ENCODE results near the gene PDE9A.
"Not testable (repeated sequence)": the region's sequence is repeated elsewhere in the genome, so short reads cannot be mapped to it uniquely, and the experiment has no call there.

The PDE9A gene

DNA sequence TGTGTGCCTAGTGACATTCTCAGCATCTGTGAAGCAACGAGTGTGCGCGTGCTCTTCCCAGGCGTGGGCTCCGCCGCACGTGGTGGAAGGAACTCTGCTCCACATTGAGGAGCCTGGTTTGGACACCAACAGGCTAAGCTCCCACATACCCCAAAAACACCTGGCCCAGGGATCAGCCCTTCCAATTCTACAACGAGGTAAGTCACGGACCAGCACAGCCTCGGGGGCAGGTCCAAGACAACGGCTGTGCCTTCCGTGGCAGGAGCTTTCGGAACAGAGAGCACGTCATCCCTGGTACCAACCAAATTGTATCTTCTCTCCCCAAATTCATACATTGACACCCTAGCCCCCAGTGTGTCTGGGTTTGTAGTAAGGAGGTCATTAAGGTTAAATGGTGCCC lies 27.2 kb upstream of the PDE9A start:
- DNase-seq: no peak

DNA sequence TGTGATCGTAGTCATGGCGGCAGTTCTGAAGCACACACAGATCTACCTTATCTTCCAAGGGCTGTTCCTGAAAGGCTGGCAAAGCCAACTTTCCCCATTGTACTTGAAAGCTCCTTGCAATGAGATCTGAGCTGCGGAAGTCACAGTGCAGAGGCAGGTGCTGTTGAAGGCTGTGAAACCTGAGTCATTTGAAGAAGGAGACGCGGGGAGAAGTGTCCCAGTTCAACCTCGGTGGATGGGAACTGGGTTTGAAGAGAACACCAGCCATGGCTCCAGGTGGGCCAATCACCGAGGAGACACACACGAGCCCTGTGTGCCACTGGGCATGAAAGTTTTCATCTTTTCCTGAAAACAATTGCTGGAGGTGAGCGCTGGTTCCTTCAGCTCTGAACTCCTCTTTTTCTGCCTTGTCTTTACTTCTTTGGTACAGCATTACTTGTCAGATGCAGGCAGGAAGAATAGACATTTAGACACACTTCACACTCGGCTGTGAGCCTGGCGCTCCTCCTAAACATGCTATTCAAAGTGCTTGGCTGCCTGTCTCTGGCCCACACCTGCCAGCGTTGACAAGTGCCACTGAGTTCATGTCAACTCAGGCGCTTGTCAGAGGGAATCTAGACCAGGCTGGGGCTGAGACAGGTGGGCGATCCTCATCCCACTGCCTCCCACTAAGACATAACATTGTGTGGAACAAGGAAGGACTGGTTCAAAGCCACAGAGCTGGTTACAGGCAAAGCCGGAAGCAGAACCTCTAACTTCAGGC lies 25.7 kb upstream of the PDE9A start:
- DNase-seq: no peak

DNA sequence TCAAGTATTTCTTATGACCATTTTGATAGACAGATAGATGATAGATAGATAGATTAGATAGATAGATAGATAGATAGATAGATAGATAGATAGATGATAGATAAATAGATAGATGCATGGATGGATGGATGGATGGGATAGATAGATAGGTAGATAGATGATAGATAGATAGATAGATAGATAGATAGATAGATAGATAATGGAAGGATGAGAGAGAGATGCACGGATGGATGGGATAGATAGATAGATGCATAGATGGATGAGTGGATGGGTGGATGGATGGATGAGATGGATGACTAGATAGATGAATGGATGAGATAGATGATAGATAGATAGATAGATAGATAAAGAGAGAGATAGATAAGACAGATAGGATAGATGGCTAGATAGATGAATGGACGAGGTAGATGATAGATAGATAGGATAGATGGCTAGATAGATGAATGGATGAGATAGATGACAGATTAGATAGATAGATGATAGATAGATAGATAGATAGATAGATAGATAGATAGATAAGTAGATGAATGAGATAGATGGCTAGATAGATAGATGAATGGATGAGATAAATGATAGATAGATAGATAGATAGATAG lies 24.9 kb upstream of the PDE9A start:
- DNase-seq: not testable (repeated sequence)

DNA sequence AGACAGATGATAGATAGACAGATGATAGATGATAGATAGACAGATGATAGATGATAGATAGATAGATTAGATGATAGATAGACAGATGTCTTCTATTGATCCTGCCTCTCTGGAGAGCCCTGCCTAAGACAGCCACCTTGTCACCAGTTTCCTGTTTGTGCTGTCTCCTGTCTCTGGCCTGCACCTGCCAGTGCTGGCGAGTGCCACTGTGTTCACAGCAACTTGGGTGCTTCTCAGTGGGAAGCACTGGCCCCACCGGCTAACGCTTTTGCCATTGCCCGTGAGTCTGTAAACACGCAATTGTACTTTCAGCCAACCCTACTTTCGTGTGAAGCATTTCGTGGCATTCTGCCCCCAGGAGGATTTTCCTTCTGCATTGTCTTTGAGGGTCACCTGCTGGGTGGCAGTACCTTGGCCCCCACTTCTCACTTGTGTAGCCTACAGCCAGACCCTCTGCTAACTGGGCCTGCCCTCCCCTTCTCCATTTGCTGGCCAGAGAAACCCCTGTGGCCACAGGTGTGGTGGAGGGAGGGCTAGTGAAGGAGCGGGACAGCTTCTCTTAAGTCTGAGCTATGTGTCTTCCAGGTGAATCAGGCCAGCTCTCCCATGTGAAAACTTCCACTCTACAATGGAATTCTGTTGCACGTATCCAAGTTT lies 23.4 kb upstream of the PDE9A start:
- no peak for DNase-seq

DNA sequence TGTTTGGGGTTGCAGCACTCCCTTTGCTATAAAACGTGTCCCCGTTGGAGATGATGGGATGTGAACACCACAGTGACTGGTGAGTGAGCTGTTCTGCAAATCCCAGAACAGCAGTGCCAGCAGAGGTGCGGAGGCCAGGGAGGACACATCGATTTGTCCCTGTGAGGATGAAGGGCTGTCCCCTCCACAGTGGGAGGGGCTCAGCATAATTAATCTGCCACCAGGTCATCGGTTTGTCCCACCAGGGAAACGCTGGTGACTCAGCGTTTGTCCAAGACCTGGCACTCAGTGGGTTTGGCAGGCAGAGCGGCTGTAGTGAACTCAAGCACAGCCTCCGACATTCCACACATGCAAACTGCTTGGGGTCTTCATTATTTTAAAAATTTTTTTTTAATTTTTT lies 22.8 kb upstream of the PDE9A start:
- DNase-seq: no peak

DNA sequence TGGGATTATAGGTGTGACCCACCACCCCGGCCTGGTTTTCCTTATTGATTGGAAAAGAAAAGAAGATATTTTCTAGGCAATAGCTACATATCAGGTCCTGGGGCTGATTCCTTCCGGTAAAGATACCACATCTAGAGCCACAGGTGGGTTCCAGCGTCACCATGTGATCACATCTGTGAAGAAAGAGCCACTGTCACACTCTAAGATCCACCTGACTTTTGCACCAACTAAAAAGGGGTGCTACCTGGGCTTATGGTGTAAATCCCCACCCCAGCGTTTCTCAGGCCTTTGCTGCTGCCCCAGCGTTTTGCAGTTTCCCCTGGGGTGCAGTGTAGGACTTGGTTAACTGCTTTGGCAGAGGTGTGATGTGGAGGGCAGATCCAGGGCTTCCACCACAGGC lies 22.3 kb upstream of the PDE9A start:
- no peak for DNase-seq

DNA sequence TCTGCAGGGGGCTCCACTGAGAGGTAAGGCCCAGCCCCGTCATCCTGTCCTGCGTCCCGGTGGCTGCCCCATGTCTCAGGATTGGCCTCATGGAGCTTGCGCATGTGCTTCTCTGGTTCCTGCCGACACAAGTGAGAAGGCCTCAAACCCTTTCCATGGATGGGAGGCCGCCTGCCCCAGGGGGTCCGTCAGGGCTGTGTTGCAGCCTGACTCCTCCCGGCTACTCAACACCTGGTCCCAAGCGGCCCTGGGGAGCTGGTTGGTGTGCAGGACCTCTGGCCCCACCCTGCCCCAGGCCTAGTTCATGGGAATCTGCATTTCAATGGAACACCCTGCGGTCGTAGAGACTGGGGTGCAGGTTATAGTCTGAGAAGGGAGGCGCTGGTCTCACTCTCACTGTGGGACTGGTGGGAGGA lies 21.1 kb upstream of the PDE9A start:
- no peak for DNase-seq

DNA sequence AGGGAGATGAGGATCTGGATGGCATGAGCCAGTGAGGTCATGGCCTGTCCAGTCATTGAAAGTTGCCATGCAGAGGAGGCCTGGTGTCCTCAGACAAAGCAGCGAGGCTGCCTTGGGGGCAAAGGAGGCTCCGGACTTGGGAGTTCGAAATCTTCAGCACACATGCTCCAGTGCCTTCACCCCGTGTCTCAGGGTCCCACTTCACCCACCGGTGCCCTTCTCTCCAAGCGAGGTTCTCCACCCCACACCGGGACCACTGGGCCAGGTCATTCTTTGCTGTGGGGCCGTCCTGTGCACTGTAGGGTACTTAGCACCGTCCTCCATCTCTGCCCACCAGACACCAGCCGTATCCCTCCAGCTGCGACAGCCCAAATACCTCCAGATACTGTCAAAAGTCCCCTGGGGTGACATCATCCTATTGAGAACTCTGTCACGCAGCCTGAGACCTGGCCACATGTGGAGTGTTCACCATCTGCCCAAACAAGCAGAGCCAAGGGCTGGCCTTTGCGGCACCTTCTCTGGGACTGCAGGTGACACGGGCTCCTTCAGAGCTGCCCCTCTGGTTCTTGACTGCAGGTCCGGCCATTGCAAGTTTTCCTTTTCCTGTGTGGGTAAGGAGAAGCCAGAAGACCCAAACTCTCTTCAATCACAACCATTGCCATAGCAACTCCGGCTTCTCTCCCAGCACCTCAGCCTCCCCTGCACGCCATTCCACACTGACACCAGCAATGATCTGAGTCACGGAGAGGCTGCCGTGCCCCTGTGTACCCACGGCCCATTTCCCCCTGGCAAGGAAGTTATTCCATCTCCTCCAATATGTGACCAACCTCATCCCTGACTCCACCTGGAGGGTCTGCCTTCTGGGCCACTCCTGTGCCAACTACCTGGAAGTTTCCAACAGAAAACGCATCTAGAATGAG lies 20.4 kb upstream of the PDE9A start:
- DNase-seq: no peak

DNA sequence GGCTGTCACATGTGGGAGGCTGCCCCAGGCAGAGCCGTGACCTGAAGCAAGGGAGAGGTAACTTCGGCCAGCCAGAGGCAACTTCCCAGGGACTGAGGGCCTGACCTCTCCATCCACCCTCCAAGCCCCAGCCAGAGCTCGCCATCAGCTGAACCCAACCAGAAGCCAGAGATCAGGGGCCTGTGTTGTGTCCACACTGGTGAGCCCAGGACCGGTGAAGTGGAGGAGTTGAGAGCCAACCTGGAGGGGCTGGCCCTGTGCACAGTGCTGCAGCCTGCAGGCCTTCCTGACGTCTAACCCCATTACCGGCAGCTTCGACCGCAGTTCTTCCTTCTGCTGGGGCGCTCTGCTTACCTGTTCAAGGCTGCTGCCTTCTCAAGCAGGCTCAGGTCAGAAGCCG lies 19.6 kb upstream of the PDE9A start:
- DNase-seq: no peak

DNA sequence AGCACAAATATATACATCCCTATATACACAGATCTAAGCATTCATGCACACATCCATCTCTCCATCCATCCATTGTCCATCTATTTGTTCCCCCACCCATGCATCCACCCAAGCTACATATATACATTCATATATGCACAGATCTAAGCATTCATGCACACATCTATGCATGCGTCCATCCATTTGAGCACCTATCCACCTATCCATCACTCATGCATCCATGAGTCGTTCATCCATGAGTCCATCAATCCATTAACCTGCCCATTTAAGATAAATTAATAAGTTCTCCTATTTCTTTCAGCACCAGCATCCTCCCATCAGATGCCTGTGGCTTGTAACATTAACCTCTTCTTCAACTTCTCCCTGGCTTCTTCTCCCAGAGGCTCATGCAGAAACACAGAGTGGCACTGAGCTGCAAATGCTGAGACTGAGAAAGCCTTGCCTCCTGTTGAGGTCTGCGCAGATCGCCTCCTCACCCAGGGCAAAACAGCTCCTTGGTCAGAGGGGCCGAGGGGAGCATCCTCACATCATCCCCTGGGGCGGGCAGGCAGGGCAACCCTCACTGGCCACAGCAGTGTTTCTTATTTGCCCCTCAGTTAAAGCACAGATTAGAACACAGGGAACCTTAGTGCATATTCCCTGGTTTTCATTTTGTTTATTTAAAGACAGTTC lies 17.4 kb upstream of the PDE9A start:
- DNase-seq: no peak

DNA sequence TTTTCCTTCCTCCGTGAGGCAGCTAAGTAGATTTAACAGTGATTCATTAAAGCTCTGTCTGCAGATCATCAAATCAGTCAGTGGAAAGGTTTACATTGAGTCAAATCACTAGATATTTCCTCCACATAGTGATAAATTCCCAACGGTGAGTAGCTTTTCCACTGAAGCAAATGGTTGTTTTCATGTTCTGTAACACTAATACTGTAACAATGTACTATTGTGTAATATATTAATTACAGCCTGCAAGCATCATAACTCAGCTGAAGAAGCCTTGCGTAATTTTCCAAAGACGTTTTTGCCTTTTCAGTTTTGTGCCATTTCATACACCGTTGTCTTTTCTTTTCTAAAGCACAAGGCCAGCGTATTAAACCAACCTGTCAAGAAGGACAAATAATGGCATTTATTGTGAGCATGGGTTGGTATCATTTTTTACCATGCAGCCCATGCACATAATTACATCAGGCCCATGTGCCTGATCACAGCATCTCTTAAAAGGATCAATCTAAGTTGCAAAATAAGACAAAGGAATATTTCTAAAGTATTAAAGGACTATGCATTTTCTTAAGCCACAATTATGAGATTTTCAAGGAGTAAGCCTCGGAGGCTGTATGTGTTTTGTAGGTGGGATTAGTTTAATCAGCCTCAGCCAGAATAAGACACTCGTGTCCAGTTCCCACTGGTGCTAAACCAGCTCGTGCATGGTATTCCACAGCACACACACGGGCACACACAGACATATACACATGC lies 16.7 kb upstream of the PDE9A start:
- no peak for DNase-seq

DNA sequence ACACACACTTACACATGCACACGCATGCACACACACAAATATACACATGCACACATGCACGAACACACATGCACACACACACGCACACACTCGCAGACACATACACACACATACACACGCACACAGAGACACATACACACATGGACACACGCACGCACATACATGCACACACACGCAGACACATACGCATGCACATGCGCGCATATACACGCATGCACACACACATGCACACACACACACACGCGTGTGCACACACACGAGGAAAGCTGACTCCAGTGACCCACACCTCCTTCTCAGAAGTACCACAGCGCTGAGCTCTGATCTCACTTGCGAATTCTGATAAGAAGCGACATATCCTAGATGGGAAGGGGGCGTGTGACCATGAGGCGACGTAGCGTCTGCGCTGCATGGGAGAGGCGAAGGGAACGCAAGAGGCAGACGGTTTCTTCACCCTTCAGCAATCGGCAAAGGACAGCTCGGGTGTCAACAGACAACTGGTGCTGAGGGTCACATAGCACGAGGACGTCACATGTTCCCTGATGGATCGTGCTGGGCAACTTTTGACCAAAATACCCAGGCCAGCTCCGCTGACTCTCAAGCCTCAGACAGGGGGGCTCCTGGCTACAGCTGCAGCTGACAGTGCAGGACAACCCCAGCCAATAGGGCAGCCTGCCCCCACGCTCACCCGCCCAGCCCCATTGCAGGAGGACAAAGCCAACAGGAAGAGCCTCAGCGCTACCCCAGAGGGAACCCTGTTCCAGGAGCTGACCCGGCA lies 16.0 kb upstream of the PDE9A start:
- DNase-seq: no peak

DNA sequence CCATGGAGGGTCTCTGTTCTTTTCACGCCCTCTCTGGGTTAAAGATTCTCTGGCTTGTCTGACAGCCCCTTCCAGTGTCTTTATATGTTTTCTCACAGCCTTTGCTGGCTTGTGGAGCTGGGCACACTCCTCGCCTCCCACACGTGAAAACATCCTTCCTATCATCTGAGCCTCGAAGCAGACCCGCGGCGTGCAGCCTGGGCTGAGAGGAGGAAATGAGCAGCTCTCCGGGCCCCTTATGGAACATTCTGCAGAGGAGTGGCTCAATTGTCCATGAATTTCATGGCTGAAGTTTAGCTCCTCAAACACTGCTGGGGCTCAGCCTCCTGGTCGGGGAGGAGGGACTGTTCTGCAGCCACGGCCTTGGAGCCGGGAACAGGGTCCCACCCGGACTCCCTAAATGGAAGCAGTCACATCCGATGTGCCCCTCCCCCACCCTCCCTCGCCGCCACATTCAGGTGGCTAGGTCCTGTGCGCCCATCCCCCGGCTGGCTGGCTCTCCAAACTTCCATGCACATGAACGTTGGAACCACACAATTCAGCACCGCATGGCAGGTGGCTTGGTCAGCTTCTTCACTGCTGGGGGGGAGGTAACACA lies 15.1 kb upstream of the PDE9A start:
- no peak for DNase-seq

DNA sequence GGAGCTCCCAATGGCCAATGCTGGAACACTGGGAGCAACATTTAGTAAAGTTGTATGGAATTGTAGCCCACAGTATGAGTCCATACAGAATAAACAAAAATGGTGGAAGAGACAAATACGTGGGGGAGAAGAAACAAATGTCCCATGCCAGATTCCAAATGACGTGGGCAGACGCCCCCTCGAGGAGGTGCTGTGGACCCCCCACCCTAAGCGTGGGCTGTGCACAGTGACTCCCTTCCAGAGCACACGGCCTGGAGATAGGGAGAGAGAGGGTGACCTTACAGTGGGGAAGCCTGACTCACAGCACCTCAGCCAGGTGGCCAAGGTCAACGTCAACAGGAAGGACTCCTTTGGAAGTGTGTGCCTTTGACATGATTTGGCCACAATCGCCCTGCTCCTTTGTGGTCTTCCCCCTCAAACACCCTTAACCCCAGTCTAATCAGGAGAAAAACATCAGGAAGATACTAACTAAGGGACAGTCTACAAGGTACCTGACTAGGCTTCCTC lies 13.7 kb upstream of the PDE9A start:
- no peak for DNase-seq

DNA sequence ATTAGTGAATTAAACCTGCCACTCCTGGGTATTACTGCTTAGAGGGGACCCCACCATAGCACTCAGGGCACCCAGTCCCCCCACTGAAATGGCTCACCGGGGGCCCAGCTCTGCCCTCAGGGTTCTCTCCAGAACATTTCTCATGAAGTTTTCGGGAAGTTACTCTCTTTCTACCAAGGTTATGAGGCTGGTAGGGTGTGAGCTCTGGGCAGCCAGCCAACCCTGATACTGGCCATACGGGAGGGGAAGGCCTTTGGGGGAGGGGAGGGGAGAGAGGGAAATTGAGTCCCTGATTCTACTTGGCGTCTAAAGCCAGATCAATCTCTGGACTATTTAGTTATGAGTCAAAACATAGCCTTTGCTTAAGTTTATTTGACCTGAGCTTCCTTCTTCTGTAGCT lies 12.9 kb upstream of the PDE9A start:
- no peak for DNase-seq

DNA sequence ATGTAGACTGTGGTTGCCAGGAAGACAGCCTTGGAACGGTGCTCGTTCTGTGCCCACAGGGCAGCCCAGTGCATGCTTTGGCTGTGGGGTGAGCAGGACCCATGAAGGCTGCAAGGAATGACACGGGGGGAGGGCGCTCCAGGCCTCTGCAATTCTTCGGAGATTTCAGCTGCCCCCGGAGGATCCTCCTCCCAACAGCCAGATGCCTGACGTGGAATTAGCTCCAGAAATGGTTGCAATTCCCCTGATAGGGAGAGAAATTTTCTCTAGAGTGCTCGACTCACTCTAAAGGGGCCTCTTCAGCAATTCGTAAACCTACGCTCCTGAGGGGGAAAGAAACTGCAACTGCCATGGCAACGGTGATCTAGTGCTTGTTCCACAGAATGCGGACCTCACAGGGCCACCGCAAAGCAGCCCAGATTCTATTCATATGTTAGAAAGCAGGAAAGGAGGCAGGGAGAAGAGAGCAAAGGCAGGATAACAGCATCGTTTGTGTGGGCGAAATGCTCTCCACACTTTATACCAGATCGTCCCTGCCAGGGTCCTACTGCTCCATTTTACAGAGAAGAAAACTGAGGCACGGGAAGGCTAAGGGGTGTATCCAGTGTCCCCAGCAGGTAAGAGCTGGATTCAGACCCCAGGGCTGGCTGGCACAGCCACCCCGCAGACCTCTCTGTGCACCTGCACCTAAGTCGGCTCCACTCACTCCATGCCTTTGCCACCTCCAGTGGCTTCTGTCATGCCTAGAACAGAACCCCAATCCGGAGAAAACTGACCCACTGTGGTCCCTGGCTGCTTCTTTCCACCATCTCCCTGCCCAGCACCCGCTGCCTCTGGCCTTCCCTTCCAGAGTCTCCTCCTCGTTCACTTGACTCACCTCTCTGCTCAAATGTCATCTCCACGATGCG lies 11.9 kb upstream of the PDE9A start:
- no peak for DNase-seq

DNA sequence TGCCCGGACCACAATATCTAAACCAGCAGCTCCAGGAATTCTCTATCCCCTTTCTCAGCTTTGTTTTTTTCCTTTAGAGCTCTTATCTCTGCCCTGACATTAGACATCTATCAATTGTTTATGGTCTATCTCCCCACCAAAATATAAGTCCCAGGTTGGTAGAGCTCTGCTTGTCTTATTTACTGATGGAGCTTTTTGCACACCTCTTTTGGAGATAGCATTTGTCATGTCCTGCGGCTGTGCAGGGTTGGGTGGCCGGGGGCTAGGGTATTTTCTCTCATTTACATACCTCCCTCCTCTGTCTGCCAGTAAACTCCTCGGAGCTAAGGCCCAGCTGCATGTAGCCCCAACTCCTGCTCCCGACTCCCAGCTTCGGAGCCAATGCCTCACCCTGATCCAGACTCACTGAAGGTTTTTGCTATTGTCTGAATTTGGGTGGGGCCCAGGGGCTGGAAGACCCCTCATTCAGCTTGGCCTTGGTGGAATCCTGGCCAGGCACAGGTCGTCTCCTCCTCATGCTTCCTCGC lies 11.1 kb upstream of the PDE9A start:
- no peak for DNase-seq

DNA sequence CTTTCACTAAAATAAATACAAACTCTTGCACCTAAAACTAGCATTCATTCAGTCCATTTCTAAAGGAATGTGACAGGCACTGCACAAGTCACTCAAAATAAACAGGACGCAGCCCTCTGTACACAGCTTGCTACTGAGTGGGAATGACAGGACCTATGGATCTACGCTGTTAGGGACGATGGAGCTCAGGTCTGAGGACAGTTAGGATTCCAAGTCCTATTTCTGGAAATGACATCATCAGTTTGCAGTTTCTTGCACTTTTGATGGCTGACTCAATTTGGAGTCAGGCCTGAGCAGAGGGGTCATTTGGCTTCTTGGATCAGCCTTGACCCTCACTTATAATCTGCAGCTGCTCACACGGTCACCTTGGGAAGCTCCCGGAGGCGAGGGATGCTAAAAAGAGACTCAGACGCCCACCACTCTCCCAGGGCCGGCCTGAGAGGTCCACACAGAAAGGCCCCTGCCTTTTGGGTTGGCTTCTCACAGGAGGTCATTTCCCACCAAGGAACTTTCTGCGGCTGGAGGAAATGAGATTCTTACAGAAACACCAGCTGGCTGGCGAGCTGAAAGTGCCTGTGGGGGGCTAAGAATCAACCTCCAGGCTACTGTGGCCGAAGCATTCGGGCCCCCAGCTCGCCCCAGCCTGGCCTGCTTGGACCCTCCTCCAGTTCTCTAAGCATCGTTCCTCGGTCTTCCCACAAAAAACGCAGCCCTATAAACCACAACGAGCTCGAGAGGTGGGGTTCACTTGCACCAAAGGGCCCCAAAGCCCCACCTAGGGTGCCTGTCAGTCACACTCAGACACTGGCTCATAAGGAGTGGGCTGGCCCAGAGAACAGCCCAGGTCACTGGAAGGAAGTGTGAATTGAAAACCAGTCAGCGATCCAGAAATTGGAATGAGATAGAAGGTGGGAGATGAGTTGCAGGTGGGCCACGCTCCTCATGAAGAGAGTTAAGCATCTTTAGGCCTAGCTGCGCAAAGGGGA lies 8.9 kb upstream of the PDE9A start:
- DNase-seq: no peak

Measured in stimulated activated CD4-positive, alpha-beta T cell treated with anti-CD3 and anti-CD28 coated beads, Interleukin-4, amount 100 ng/mL, for 4 hours (primary cell).